ENCODE data around the gene CXXC5. TPM values are rescaled to one million over a fixed set of nuclear protein-coding genes. Genes with fewer than 3 reads are reported as not detected.

The CXXC5 gene
- total and polyA plus RNA-seq, 9 of the 15 experiments (the other 6 are each of a cell fraction or from before 2014, with no cell fraction given): 1.9 to 123 (median 45.8) TPM

GRCh38 chr5:139660923-139661814, 13.0 kb downstream of the CXXC5 start (continued):
- TF ChIP-seq ZKSCAN8 (CRISPR knock-in tag; IDR thresholded peaks at IDR 0.05) (no peak; the same call in 1 of the 2 replicates), DPF2 (IDR thresholded peaks at IDR 0.05) (peak; percentile 89), SRSF9 (IDR thresholded peaks at IDR 0.05; ENCODE audit: borderline replicate concordance, low read depth, low read length) (no peak), ZC3H11A (IDR thresholded peaks at IDR 0.05; ENCODE audit: low read depth, low read length) (no peak), ZNF778 (CRISPR knock-in tag; IDR thresholded peaks at IDR 0.05) (no peak), ATF3 (IDR thresholded peaks at IDR 0.05) (peak; percentile 92), ATF3 (CRISPR knock-in tag; conservative IDR thresholded peaks at IDR 0.05) (peak; percentile 93), BCL6 (CRISPR knock-in tag; IDR thresholded peaks at IDR 0.05) (no peak), TSC22D4 (tag; IDR thresholded peaks at IDR 0.05) (no peak), ZNF3 (CRISPR knock-in tag; IDR thresholded peaks at IDR 0.05) (no peak), ZKSCAN1 (IDR thresholded peaks at IDR 0.05; ENCODE audit: low read depth, low read length) (0 out of 2 replicates have a peak, but pooled peaks have one; percentile 10), ILF3 (IDR thresholded peaks at IDR 0.05; ENCODE audit: borderline replicate concordance) (no peak), PREB (CRISPR knock-in tag; IDR thresholded peaks at IDR 0.05) (no peak), ZNF282 (CRISPR knock-in tag; IDR thresholded peaks at IDR 0.05) (no peak), KAT7 (CRISPR knock-in tag; IDR thresholded peaks at IDR 0.05; ENCODE audit: borderline replicate concordance) (no peak), SIN3A (IDR thresholded peaks at IDR 0.05; ENCODE audit: borderline replicate concordance in 2 of 2, control insufficient read depth in 1 of 2, low read depth in 2 of 2, low read length in 2 of 2) (0 out of 4 replicates have a peak, but pooled peaks of 1 of the 2 experiments have one; percentile 36), LCOR (CRISPR knock-in tag; IDR thresholded peaks at IDR 0.05) (0 out of 2 replicates have a peak, but pooled peaks have one; percentile 20), MECOM (CRISPR knock-in tag; IDR thresholded peaks at IDR 0.05) (no peak), MIER1 (IDR thresholded peaks at IDR 0.05; ENCODE audit: low read depth) (no peak)
- TF ChIP-seq, protein P1, sequence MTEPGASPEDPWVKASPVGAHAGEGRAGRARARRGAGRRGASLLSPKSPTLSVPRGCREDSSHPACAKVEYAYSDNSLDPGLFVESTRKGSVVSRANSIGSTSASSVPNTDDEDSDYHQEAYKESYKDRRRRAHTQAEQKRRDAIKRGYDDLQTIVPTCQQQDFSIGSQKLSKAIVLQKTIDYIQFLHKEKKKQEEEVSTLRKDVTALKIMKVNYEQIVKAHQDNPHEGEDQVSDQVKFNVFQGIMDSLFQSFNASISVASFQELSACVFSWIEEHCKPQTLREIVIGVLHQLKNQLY (CRISPR knock-in tag; conservative IDR thresholded peaks at IDR 0.05): 0 out of 4 replicates have a peak, but pooled peaks of 1 of the 2 experiments have one; percentile 38
- TF ChIP-seq, protein P2, sequence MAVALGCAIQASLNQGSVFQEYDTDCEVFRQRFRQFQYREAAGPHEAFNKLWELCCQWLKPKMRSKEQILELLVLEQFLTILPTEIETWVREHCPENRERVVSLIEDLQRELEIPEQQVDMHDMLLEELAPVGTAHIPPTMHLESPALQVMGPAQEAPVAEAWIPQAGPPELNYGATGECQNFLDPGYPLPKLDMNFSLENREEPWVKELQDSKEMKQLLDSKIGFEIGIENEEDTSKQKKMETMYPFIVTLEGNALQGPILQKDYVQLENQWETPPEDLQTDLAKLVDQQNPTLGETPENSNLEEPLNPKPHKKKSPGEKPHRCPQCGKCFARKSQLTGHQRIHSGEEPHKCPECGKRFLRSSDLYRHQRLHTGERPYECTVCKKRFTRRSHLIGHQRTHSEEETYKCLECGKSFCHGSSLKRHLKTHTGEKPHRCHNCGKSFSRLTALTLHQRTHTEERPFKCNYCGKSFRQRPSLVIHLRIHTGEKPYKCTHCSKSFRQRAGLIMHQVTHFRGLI (CRISPR knock-in tag; IDR thresholded peaks at IDR 0.05): no peak
- TF ChIP-seq, protein P3, sequence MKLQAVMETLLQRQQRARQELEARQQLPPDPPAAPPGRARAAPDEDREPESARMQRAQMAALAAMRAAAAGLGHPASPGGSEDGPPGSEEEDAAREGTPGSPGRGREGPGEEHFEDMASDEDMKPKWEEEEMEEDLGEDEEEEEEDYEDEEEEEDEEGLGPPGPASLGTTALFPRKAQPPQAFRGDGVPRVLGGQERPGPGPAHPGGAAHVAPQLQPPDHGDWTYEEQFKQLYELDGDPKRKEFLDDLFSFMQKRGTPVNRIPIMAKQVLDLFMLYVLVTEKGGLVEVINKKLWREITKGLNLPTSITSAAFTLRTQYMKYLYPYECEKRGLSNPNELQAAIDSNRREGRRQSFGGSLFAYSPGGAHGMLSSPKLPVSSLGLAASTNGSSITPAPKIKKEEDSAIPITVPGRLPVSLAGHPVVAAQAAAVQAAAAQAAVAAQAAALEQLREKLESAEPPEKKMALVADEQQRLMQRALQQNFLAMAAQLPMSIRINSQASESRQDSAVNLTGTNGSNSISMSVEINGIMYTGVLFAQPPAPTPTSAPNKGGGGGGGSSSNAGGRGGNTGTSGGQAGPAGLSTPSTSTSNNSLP (IDR thresholded peaks at IDR 0.05; ENCODE audit: borderline replicate concordance, low read depth, low read length): peak; percentile 34; the same call in 1 of the 2 replicates

Data from K562 (cell line).